GM23248 (cell line): ENCODE measurements around the gene ALCAM.

Source experiments
- EZH2 ChIP-seq: fragments of 200-600 bp; sonication (generic); IDR thresholded peaks from 2 replicates; pipeline ENCODE4 v1.6.1; 2018; ENCODE audit warnings: antibody characterized with exemption, mild to moderate bottlenecking; ENCODE audit not compliant: insufficient read depth, poor library complexity, severe bottlenecking
- EZH2phosphoT487 ChIP-seq: fragments of 200-600 bp; sonication (generic); IDR thresholded peaks from 2 replicates; pipeline ENCODE4 v1.6.1; 2018; ENCODE audit warnings: antibody characterized with exemption, moderate library complexity, mild to moderate bottlenecking, low read depth; ENCODE audit not compliant: insufficient read depth

- no peak for TF ChIP-seq EZH2
- no peak for TF ChIP-seq EZH2phosphoT487
Observed at GRCh38 chr3:105322570-105323273, 44.0 kb upstream of the ALCAM start.
